ENCODE measurements around the gene FXYD7. TPM values are rescaled to one million over a fixed set of nuclear protein-coding genes. Genes with fewer than 3 reads are reported as not detected.
A peak's percentile ranks its signal among the peaks of the same experiment; 100 is the strongest.

The FXYD7 gene
- total and polyA plus RNA-seq, 8 donors = 0.23 to 0.61 TPM; not detected in 6

DNA sequence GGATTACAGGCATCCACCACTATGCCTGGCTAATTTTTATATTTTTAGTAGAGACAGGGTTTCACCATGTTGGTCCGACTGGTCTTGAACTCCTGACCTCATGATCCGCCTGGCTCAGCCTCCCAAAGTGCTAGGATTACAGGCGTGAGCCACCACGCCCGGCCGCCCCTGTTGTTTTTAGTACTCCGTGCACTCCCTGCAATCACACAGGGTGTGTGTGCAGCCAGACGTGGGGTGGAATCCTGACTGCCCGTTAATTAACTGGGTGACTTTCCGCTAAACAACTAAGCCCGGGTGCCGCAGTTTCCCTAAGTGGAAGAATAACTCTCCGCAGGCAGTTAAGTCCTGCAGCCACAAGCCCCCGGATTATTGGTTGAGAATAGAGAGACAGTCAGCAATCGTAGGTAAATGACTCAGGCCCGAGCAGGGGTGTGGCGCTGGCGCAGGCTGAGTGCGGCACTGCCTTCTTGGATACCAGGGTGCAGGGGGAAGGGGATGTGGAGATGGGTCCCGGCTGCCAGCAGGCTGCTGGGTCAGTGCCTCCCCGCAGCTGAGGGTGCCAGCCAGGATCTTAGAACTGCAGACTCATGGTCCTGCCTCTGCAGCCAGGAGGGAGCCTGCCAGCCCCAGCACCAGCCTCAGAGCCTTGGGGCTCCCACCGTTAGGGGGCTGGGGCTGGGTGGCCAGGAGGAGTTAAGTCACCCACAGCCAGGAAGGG lies 33.5 kb upstream of the FXYD7 start:
- Histone ChIP-seq H3K27me3 (no peaks in the 10 kb centered on the region), H3K4me3 (no peak overlapping the region), H3K36me3 (no peaks in the 10 kb centered on the region), H3K27ac (no peak overlapping the region), H3K4me1 (peaks cover 0 to 3% (median 0%) of the 10 kb centered on the region in 3 donors), H3K9me3 (no peaks in the 10 kb centered on the region)
- intact Hi-C loops (cut with DNase I) = no loop called here
- WGBS, 2 donors = 83 to 87% methylated on average over 22 of the region's 22 CpGs
- TF ChIP-seq CTCF (IDR thresholded peaks at IDR 0.05) = no peak
- ATAC-seq (peak in 2 of 4 donors; percentile 10 to 11), FAIRE-seq (no peak), DNase-seq (no peak)

DNA sequence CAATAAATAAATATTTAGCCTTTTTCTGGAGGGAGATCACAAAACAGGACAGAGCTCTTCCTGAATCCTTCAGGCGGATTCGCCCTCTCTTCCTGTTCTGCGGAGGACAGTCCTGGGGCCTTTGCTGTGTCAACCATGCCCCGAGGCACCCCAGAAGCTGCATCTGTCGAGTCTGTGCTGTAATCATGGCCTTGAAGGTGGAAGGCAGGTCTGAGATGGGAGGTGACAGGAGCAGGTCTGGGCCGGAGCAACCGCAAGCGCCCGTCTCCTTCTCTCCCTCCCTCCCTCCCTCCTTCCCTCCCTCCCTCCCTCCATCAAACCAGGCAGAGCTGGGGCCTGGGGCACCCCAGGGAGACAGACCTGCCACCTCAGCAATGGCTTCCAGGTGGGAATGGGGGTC lies 32.1 kb upstream of the FXYD7 start:
- Histone ChIP-seq H3K36me3 (no peaks in the 10 kb centered on the region), H3K27me3 (no peaks in the 10 kb centered on the region), H3K4me3 (no peak overlapping the region), H3K27ac (no peak overlapping the region), H3K4me1 (peaks cover 0 to 3% (median 0%) of the 10 kb centered on the region in 3 donors), H3K9me3 (no peaks in the 10 kb centered on the region)
- ATAC-seq (no peak), FAIRE-seq (no peak), DNase-seq (no peak)
- intact Hi-C loops (cut with DNase I) = no loop called here
- no peak for TF ChIP-seq CTCF (IDR thresholded peaks at IDR 0.05)
- 66 to 71% methylated on average over 9 of the region's 9 CpGs for WGBS, 2 donors

DNA sequence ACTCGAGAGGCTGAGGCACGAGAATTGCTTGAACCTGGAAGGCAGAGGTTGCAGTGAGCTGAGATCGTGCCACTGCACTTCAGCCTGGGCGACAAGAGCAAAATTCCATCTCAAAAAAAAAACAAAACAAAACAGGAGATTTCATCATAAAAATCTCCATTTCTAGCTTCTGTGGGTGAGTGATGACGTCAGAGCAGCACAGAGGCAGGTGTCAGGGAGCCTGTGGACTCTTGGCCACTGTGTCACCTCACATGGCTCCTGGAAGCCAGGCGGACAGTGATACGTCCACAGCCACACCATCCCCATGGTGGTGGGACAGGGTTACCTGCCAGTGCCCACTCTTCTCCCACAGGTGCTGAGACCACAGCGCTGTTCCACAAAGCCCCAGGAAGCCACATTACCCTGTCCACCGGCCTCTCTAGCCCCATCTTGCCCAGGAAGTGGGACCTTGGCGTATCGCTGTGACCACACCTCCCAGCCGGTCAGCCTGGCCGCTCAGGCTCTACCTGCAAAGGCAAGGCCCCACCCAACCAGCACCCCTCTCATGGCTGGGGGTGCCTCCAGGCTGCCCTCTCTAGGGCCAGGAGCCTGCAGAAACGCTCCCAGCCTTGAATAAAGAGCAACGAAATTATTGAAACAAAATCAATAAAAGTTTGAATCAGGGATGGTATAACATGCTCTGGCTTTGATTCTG lies 29.9 kb upstream of the FXYD7 start:
- FAIRE-seq = no peak
- no peak for ATAC-seq
- H3K4me1 ChIP-seq = peaks cover 0 to 3% (median 0%) of the 10 kb centered on the region in 3 donors
- 87 to 91% methylated on average over 15 of the region's 15 CpGs for WGBS, 2 donors
- H3K27me3 ChIP-seq = no peaks in the 10 kb centered on the region
- H3K9me3 ChIP-seq = no peaks in the 10 kb centered on the region
- H3K27ac ChIP-seq = no peak overlapping the region
- no peak overlapping the region for H3K4me3 ChIP-seq
- H3K36me3 ChIP-seq = no peaks in the 10 kb centered on the region
- DNase-seq = peak in 1 of 6 donors; percentile 30
- TF ChIP-seq CTCF (IDR thresholded peaks at IDR 0.05) = no peak
- intact Hi-C loops (cut with DNase I) = no loop called here

GRCh38 chr19:35114353-35115176 lies 28.5 kb upstream of the FXYD7 start:
- Histone ChIP-seq H3K36me3 (no peaks in the 10 kb centered on the region), H3K9me3 (no peaks in the 10 kb centered on the region), H3K27ac (peak overlapping the region in 1 of 4 donors; percentile 11), H3K27me3 (no peaks in the 10 kb centered on the region), H3K4me3 (peak overlapping the region in 3 of 4 donors; percentile 3 to 44 (median 41)), H3K4me1 (peaks cover 0 to 3% (median 0%) of the 10 kb centered on the region in 3 donors)
- intact Hi-C loops (cut with DNase I) = no loop called here
- 6 to 9% methylated on average over 23 of the region's 23 CpGs for WGBS, 2 donors
- no peak for FAIRE-seq
- peak; percentile 77 to 96 (median 86) for TF ChIP-seq CTCF (IDR thresholded peaks at IDR 0.05)
- peak; percentile 66 to 84 (median 80) for ATAC-seq
- DNase-seq = peak in 3 of 6 donors; percentile 70 to 89 (median 74)
